Left ventricle myocardium inferior (tissue), 1 donor: ENCODE results near the gene RRBP1. TPM values are rescaled to one million over a fixed set of nuclear protein-coding genes. Genes with fewer than 3 reads are reported as not detected.
A peak's percentile ranks its signal among the peaks of the same experiment; 100 is the strongest.

ENCODE experiments used
- DNase-seq: peaks from one replicate; pipeline ENCODE4 v3.0.0-alpha.2; 2020
- H3K27ac ChIP-seq: fragments of 200-600 bp; replicated peaks from 2 replicates; pipeline ENCODE4 v1.8.0; 2021
- H3K27me3 ChIP-seq: fragments of 200-600 bp; 2 replicates; pipeline ENCODE4 v1.8.0; 2021; ENCODE audit warnings: low read depth
- H3K36me3 ChIP-seq: fragments of 200-600 bp; 2 replicates; pipeline ENCODE4 v1.8.0; 2021
- H3K4me1 ChIP-seq: fragments of 200-600 bp; 2 replicates; pipeline ENCODE4 v1.8.0; 2021
- H3K4me3 ChIP-seq: fragments of 200-600 bp; 2 replicates; pipeline ENCODE4 v1.8.0; 2021; ENCODE audit warnings: mild to moderate bottlenecking, moderate library complexity
- H3K9me3 ChIP-seq: fragments of 200-600 bp; replicated peaks from 2 replicates; pipeline ENCODE4 v1.8.0; 2021
- intact Hi-C: fragments of 100-400 bp; cut with micrococcal nuclease; formaldehyde crosslinking; loops from one replicate; pipeline ENCODE4 v1.11.0; 2022
- total RNA-seq: library from RNA; stranded (reverse); fragmentation: NEBNext Ultra II Directional; extraction: Animal tissue kit (Norgen Biotek cat#: 25700); gene quantifications from one replicate; pipeline ENCODE4 v1.2.1, GENCODE V29; 2021
- TF ChIP-seq, protein P1 (sequence below): fragments of 200-600 bp; IDR thresholded peaks from 2 replicates; pipeline ENCODE4 v1.8.0; 2021; ENCODE audit warnings: antibody characterized with exemption, mild to moderate bottlenecking, borderline replicate concordance
- donor health status: DM: no; HTN: yes; CAD: no; lungs with severe emphysema.

RRBP1 gene
- total RNA-seq, 1 donor from 2014 or later, result 31.3 TPM

DNA sequence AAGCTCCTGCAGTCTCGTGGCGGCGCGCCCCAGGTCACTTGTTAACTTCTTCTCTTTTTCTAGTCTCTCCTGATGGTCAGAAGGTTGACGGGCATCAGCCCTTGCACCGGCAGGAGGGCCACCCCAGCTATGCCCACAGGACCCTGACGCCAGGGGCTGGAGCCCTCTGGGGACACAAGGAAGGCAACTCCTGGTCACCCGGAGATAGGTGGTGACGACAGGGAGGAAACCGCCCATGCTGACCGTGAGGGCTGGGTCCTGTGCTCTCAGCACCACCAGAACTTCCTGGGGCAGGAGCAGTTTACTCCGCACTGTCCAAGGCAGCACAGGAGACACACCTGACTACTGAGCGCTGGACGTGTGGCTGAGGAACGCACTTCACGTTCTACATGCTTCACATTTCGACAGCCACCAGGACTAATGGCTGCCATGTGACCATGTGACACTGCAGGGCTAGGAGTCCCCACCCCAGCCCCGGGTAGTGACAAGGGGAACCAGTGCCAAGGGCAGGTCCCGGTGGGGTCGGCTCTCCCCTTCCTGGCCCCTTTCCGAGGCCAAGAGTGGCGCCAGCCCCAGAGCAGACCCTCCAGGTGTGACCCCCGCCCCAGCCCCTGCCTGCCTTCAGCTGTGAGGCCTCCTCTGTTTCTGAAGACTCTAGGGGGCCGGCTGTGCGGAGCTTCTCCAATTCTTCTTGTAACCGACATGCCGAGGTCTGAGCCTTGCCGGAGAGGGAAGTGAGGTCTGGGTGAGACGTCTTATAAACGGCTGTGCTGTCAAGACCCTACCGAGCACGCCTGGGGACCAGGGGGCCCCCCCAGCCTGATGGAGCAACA, 67.0 kb downstream of the RRBP1 start:
- DNase-seq, result no peak
- H3K4me3 ChIP-seq, result peak overlapping the region; percentile 41
- intact Hi-C loops, result loop anchor here (10.0 kb wide), 1 partner anchor 80 kb away; the partner anchor contains the start of gene BFSP1
- peaks cover 34% of the 10 kb centered on the region for H3K36me3 ChIP-seq
- no peaks in the 10 kb centered on the region for H3K27me3 ChIP-seq
- TF ChIP-seq, protein P1, sequence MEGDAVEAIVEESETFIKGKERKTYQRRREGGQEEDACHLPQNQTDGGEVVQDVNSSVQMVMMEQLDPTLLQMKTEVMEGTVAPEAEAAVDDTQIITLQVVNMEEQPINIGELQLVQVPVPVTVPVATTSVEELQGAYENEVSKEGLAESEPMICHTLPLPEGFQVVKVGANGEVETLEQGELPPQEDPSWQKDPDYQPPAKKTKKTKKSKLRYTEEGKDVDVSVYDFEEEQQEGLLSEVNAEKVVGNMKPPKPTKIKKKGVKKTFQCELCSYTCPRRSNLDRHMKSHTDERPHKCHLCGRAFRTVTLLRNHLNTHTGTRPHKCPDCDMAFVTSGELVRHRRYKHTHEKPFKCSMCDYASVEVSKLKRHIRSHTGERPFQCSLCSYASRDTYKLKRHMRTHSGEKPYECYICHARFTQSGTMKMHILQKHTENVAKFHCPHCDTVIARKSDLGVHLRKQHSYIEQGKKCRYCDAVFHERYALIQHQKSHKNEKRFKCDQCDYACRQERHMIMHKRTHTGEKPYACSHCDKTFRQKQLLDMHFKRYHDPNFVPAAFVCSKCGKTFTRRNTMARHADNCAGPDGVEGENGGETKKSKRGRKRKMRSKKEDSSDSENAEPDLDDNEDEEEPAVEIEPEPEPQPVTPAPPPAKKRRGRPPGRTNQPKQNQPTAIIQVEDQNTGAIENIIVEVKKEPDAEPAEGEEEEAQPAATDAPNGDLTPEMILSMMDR, result no peak
- peaks cover 81% of the 10 kb centered on the region for H3K4me1 ChIP-seq
- peak overlapping the region; percentile 67 for H3K27ac ChIP-seq
- H3K9me3 ChIP-seq, result no peaks in the 10 kb centered on the region

DNA sequence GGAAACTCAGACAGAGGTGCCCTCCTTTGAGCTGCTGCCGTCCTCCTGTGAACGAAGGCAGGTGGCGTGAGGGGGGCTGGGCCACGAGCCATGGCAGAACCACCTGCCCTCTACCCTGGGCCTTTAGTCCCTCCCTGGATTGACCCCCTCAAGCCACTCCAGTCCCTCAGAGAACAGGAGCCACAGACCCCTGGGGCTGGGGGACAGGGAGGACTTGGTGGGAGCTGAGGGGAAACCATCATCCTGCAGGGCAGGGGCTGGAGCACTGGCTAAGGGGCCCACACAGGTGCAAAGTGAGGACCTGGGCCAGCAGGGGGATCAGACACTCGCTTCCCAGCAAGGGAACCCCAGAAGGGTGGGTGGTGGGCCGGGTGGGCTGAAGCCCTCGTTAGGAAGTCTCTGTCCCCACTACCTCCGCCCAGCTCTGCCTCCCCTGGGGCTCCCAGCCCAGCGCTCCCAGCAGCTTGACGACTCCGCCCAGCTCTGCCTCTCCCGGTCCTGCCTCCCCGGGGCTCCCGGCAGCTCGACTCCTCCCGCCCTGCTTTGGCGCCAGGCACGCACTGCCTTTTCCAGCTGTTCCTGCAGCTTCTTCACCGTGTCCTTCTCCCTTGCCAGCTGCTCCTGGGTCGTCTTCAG, 67.7 kb downstream of the RRBP1 start:
- Histone ChIP-seq H3K27ac (peak overlapping the region; percentile 67), H3K9me3 (no peaks in the 10 kb centered on the region), H3K4me3 (peak overlapping the region; percentile 41), H3K27me3 (no peaks in the 10 kb centered on the region), H3K4me1 (peaks cover 88% of the 10 kb centered on the region), H3K36me3 (peaks cover 28% of the 10 kb centered on the region)
- TF ChIP-seq, protein P1, result no peak
- peak; percentile 87 for DNase-seq
- intact Hi-C loops, result loop anchor here (10.0 kb wide), 1 partner anchor 79 kb away; the partner anchor contains the start of gene BFSP1

DNA sequence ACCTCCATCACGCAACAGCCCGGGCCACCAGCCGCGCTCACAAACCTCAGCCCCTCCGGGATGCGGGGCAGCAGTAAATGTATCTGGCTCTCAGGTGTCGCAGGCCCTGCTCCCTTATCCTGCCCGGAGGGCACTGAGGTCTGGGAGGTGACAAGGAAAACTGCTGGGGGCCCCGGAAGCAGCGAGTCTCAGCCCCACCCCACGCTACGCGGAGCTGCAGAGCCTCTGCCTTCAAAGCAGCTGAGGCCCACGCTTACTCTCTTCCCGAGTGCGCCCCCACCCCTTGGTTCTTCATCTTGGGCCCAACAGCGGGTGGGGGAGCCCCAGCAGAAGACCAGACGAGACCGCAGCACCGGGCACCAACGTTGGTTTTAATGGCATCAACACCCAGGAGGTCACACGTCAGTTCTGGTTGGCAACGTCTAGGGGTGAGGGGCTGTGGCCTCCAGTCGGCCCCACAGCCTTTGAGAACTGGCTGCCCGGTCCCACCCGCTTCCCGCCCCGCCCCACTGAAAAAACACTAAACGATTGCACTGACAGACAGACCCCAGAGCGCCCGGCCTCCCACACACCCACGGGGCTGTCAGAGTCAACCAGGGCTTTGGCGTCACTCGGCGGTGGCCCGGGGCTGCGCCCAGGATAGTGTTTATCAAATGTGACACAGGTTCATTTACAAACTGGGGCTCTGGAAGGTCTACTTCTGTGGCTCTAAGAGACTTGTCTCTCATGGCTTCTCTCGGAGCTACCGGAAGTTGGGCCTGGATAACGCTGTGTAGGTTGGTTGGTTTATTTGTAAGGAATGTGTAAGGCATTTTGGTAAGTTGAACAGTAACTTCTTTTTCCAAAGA, 68.5 kb downstream of the RRBP1 start:
- H3K4me3 ChIP-seq, result no peak overlapping the region
- peaks cover 28% of the 10 kb centered on the region for H3K36me3 ChIP-seq
- no peaks in the 10 kb centered on the region for H3K9me3 ChIP-seq
- peak overlapping the region; percentile 67 for H3K27ac ChIP-seq
- DNase-seq, result no peak
- intact Hi-C loops, result loop anchor here (10.0 kb wide), 1 partner anchor 79 kb away; the partner anchor contains the start of gene BFSP1
- TF ChIP-seq, protein P1, result no peak
- peaks cover 95% of the 10 kb centered on the region for H3K4me1 ChIP-seq
- H3K27me3 ChIP-seq, result no peaks in the 10 kb centered on the region

DNA sequence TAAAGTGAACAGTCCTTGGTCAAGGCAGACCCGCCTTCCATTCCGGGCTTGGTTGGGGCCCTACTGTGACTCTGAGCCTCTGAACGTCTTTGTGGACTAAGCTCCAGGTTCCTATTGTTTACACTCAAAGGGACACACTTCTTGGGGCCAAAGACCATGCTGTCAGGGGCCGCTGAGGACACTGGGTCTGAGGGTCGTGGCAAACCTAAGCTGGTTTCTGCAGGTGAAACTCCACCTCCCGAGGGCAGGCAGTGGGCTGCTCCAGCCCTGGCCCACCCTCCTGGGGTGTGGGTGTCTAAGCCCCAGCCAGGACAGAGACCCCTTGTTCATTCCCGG, 69.1 kb downstream of the RRBP1 start:
- Histone ChIP-seq H3K9me3 (no peaks in the 10 kb centered on the region), H3K27me3 (no peaks in the 10 kb centered on the region), H3K4me1 (peaks cover 94% of the 10 kb centered on the region), H3K4me3 (no peak overlapping the region), H3K27ac (peak overlapping the region; percentile 67), H3K36me3 (peaks cover 28% of the 10 kb centered on the region)
- TF ChIP-seq, protein P1, result no peak
- DNase-seq, result no peak
- intact Hi-C loops, result loop anchor here (10.0 kb wide), 1 partner anchor 78 kb away; the partner anchor contains the start of gene BFSP1
